Neuronal stem cell (in vitro differentiated cells): Measurements from ENCODE around the gene PDE4B.

Source experiments
- DNase-seq: peaks from one replicate; pipeline ENCODE4 v3.0.0-alpha.2; 2013; ENCODE audit warnings: low spot score
- H2AFZ ChIP-seq: one replicate; pipeline ENCODE4 v1.6.1; 2013; ENCODE audit warnings: mild to moderate bottlenecking, low read length, inconsistent platforms
- H2AK5ac ChIP-seq: 2 replicates; pipeline ENCODE4 v1.6.1; 2013; ENCODE audit warnings: low read depth, mild to moderate bottlenecking, inconsistent platforms, low read length, moderate library complexity, mixed read lengths
- H2BK120ac ChIP-seq: 2 replicates; pipeline ENCODE4 v1.6.1; 2013; ENCODE audit warnings: low read depth, mild to moderate bottlenecking, inconsistent platforms, low read length, moderate library complexity, mixed read lengths
- H2BK12ac ChIP-seq: one replicate; pipeline ENCODE4 v1.6.1; 2013; ENCODE audit warnings: low read length, inconsistent platforms
- H2BK15ac ChIP-seq: 2 replicates; pipeline ENCODE4 v1.6.1; 2013; ENCODE audit warnings: mild to moderate bottlenecking, low read length, inconsistent platforms, mixed read lengths
- H2BK5ac ChIP-seq: one replicate; pipeline ENCODE4 v1.6.1; 2013; ENCODE audit warnings: inconsistent platforms, mild to moderate bottlenecking, low read length, moderate library complexity
- H3K14ac ChIP-seq: one replicate; pipeline ENCODE4 v1.6.1; 2013; ENCODE audit warnings: low read length, inconsistent platforms
- H3K18ac ChIP-seq: 2 replicates; pipeline ENCODE4 v1.6.1; 2013; ENCODE audit warnings: low read length, inconsistent platforms
- H3K23ac ChIP-seq: 2 replicates; pipeline ENCODE4 v1.6.1; 2013; ENCODE audit warnings: low read depth, mild to moderate bottlenecking, mixed read lengths, low read length, inconsistent platforms; ENCODE audit not compliant: poor library complexity
- H3K27ac ChIP-seq: replicated peaks from 3 replicates; pipeline ENCODE4 v1.5.1; 2013; ENCODE audit warnings: low read length, inconsistent platforms
- H3K27me3 ChIP-seq, 3 experiments: 2 replicates each; pipeline ENCODE4 v1.6.1; 2013; ENCODE audit warnings: low read length in 3 of 3, mild to moderate bottlenecking in 2 of 3, inconsistent platforms in 1 of 3, low read depth in 1 of 3, mixed read lengths in 1 of 3, moderate library complexity in 1 of 3; ENCODE audit not compliant: control insufficient read depth in 3 of 3, insufficient read depth in 3 of 3
- H3K36me3 ChIP-seq, 2 donors: replicated peaks in 1 of 2; 2 replicates each; pipeline ENCODE4 v1.6.1; 2013; ENCODE audit warnings: low read length in 2 of 2; ENCODE audit not compliant: control insufficient read depth in 2 of 2, insufficient read depth in 2 of 2
- H3K4ac ChIP-seq: 2 replicates; pipeline ENCODE4 v1.6.1; 2013; ENCODE audit warnings: inconsistent platforms, mild to moderate bottlenecking, low read length, moderate library complexity
- H3K4me1 ChIP-seq, 2 donors: 1 replicate in 1 of 2; 2 replicates in 1 of 2; pipeline ENCODE4 v1.6.1; 2013; ENCODE audit warnings: low read length in 2 of 2, low read depth in 1 of 2; ENCODE audit not compliant: control insufficient read depth in 2 of 2, insufficient read depth in 1 of 2
- H3K4me2 ChIP-seq: one replicate; pipeline ENCODE4 v1.6.1; 2013; ENCODE audit warnings: mild to moderate bottlenecking, low read length, inconsistent platforms; ENCODE audit not compliant: insufficient read depth, poor library complexity, severe bottlenecking
- H3K4me3 ChIP-seq, 2 donors: 2 replicates each; pipeline ENCODE4 v1.5.1; 2013; ENCODE audit warnings: low read length in 2 of 2, mild to moderate bottlenecking in 2 of 2, inconsistent platforms in 1 of 2, moderate library complexity in 1 of 2
- H3K79me1 ChIP-seq: one replicate; pipeline ENCODE4 v1.6.1; 2013; ENCODE audit warnings: low read depth, mild to moderate bottlenecking, inconsistent platforms, low read length, moderate library complexity
- H3K9ac ChIP-seq: one replicate; pipeline ENCODE4 v1.6.1; 2013; ENCODE audit warnings: mild to moderate bottlenecking, low read depth, low read length, inconsistent platforms; ENCODE audit not compliant: poor library complexity
- H3K9me3 ChIP-seq, 2 donors: replicated peaks in 1 of 2; 2 replicates each; pipeline versions ENCODE3 to v1.6.1; 2013; ENCODE audit warnings: low read length in 2 of 2, mild to moderate bottlenecking in 2 of 2, inconsistent platforms in 1 of 2, low read depth in 1 of 2, mixed read lengths in 1 of 2, moderate library complexity in 1 of 2; ENCODE audit not compliant: control insufficient read depth in 2 of 2, insufficient read depth in 1 of 2
- H4K8ac ChIP-seq: one replicate; pipeline ENCODE4 v1.6.1; 2013; ENCODE audit warnings: low read depth, mild to moderate bottlenecking, inconsistent platforms, low read length, moderate library complexity
- H4K91ac ChIP-seq: one replicate; pipeline ENCODE4 v1.6.1; 2013; ENCODE audit warnings: low read length, low read depth, mild to moderate bottlenecking, inconsistent platforms; ENCODE audit not compliant: poor library complexity
- WGBS, 2 donors: extraction: QIAGEN DNeasy Blood & Tissue Kit; methylation state at CpG; one replicate each; pipeline ENCODE4 v1.1.7; 2013; ENCODE audit warnings: missing lambda C conversion rate in 2 of 2, mixed read lengths in 1 of 2; ENCODE audit not compliant: insufficient read length in 2 of 2, insufficient replicate concordance in 1 of 2; ENCODE audit errors: extremely low coverage in 2 of 2; 5-methylcytosine and 5-hydroxymethylcytosine counted together

Gene PDE4B

GRCh38 chr1:66073388-66073787, 280.7 kb downstream of the PDE4B start:
- H3K9me3 ChIP-seq: no peaks in the 10 kb centered on the region
- no peak overlapping the region for H4K8ac ChIP-seq
- H3K9ac ChIP-seq: no peak overlapping the region
- no peak overlapping the region for H3K27ac ChIP-seq
- no CpG with 5 or more reads among the region's 2 CpGs for WGBS, 2 donors
- H3K23ac ChIP-seq: no peak overlapping the region
- H2BK5ac ChIP-seq: no peak overlapping the region
- no peaks in the 10 kb centered on the region for H3K36me3 ChIP-seq
- no peak overlapping the region for H3K4me3 ChIP-seq
- no peak overlapping the region for H2AK5ac ChIP-seq
- no peak overlapping the region for H3K18ac ChIP-seq
- H3K4ac ChIP-seq: no peak overlapping the region
- H3K14ac ChIP-seq: no peak overlapping the region
- DNase-seq: no peak
- no peak overlapping the region for H2BK15ac ChIP-seq
- H2BK12ac ChIP-seq: no peak overlapping the region
- H3K4me1 ChIP-seq: peaks cover 1 to 5% of the 10 kb centered on the region in 2 donors
- H2BK120ac ChIP-seq: no peak overlapping the region
- H2AFZ ChIP-seq: no peak overlapping the region
- no peaks in the 10 kb centered on the region for H3K27me3 ChIP-seq
- no peak overlapping the region for H3K4me2 ChIP-seq
- H4K91ac ChIP-seq: no peak overlapping the region
- H3K79me1 ChIP-seq: no peaks in the 10 kb centered on the region

DNA sequence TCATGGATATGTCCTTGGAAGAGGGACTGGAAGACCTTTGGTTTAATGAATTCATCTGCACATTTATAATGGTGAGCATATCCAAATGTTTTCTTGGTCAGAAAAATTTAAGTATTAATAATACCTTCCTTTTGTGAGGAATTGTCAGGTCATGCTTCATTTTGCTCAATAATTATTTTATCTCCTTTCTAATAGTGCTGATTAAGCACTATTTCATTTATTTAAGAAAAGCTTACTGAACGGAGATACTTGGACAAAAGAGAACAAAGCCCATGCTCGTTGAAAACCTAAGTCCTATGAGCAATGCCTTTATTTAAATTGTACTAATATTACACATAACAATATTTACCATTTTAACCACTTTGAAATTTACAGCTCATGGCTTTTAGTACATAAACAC, 281.5 kb downstream of the PDE4B start:
- Histone ChIP-seq H3K4ac (no peak overlapping the region), H2BK5ac (no peak overlapping the region), H2BK12ac (no peak overlapping the region), H3K4me1 (peaks cover 1 to 5% of the 10 kb centered on the region in 2 donors), H3K36me3 (no peaks in the 10 kb centered on the region), H3K14ac (no peak overlapping the region), H3K23ac (no peak overlapping the region), H3K4me2 (no peak overlapping the region), H4K91ac (no peak overlapping the region), H3K79me1 (no peaks in the 10 kb centered on the region), H3K4me3 (no peak overlapping the region), H3K9ac (no peak overlapping the region), H2AFZ (no peak overlapping the region), H3K18ac (no peak overlapping the region), H3K27me3 (no peaks in the 10 kb centered on the region), H2BK120ac (peak overlapping the region; percentile 47), H3K9me3 (no peaks in the 10 kb centered on the region), H2AK5ac (no peak overlapping the region), H4K8ac (no peak overlapping the region), H2BK15ac (no peak overlapping the region), H3K27ac (no peak overlapping the region)
- no peak for DNase-seq
- WGBS, 2 donors: no CpG with 5 or more reads among the region's 2 CpGs

DNA sequence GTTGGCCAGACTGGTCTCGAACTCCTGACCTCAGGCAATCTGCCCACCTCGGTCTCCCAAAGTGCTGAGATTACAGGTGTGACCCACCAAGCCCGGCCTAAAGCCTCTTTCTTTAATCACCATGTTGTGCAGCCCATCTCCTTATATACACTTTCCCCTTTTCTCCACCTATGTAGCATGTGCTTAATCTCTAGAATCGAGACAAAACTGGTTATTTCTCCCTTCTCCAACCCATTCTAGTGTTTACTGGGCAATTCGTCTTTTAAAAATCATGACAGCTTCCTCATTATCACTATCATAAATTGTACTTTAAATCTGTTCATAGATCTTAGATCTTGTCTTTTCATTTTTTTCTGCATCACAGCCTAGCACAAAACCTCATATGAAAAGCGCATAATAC, 285.7 kb downstream of the PDE4B start:
- WGBS, 2 donors: no CpG with 5 or more reads among the region's 6 CpGs
- H3K27me3 ChIP-seq: no peaks in the 10 kb centered on the region

GRCh38 chr1:66083003-66083402, 290.3 kb downstream of the PDE4B start:
- H2AK5ac ChIP-seq: no peak overlapping the region
- H3K4me3 ChIP-seq: no peak overlapping the region
- no peak overlapping the region for H2BK12ac ChIP-seq
- H3K27me3 ChIP-seq: no peaks in the 10 kb centered on the region
- DNase-seq: no peak
- peaks cover 0 to 4% of the 10 kb centered on the region in 2 donors for H3K4me1 ChIP-seq
- no peak overlapping the region for H2BK120ac ChIP-seq
- no peak overlapping the region for H2BK5ac ChIP-seq
- no peak overlapping the region for H3K27ac ChIP-seq
- no peak overlapping the region for H3K23ac ChIP-seq
- no peaks in the 10 kb centered on the region for H3K79me1 ChIP-seq
- no peak overlapping the region for H3K4ac ChIP-seq
- no peaks in the 10 kb centered on the region for H3K36me3 ChIP-seq
- no peak overlapping the region for H3K18ac ChIP-seq
- H4K91ac ChIP-seq: no peak overlapping the region
- H2BK15ac ChIP-seq: no peak overlapping the region
- H3K9ac ChIP-seq: no peak overlapping the region
- no peak overlapping the region for H3K4me2 ChIP-seq
- H3K14ac ChIP-seq: no peak overlapping the region
- WGBS, 2 donors: no CpG with 5 or more reads among the region's 3 CpGs
- no peak overlapping the region for H2AFZ ChIP-seq
- no peak overlapping the region for H4K8ac ChIP-seq
- H3K9me3 ChIP-seq: no peaks in the 10 kb centered on the region

More for the DNA sequence above, 285.7 kb downstream of the PDE4B start:
- Histone ChIP-seq H3K23ac (no peak overlapping the region), H3K79me1 (no peaks in the 10 kb centered on the region), H2BK5ac (no peak overlapping the region), H3K4me2 (no peak overlapping the region), H2AK5ac (no peak overlapping the region), H3K9me3 (no peaks in the 10 kb centered on the region), H2AFZ (no peak overlapping the region), H2BK15ac (no peak overlapping the region), H3K4me1 (peaks cover 0 to 5% of the 10 kb centered on the region in 2 donors), H3K36me3 (no peaks in the 10 kb centered on the region), H3K4me3 (no peak overlapping the region), H3K9ac (no peak overlapping the region), H4K91ac (no peak overlapping the region), H3K4ac (no peak overlapping the region), H4K8ac (no peak overlapping the region), H3K27ac (no peak overlapping the region), H2BK12ac (no peak overlapping the region), H2BK120ac (no peak overlapping the region), H3K14ac (no peak overlapping the region), H3K18ac (no peak overlapping the region)
- DNase-seq: no peak
